Smooth muscle cell (in vitro differentiated cells): ENCODE data around the gene GJD3. TPM values are rescaled to one million over a fixed set of nuclear protein-coding genes. Genes with fewer than 3 reads are reported as not detected.
"Not testable (repeated sequence)": the region's sequence is repeated elsewhere in the genome, so short reads cannot be mapped to it uniquely, and the experiment has no call there.

Source experiments
- DNase-seq: peaks from one replicate; lab custom pipeline; 2025; ENCODE audit not compliant: unreplicated experiment; lab: John Stamatoyannopoulos, UW
- H2AFZ ChIP-seq: fragments of 200-600 bp; sonication (generic); 2 replicates; pipeline ENCODE4 v1.6.0; 2016; ENCODE audit warnings: antibody characterized with exemption, low read depth, mild to moderate bottlenecking
- H3F3A ChIP-seq: fragments of 200-600 bp; sonication (generic); 2 replicates; pipeline ENCODE4 v1.6.0; 2017; ENCODE audit warnings: antibody characterized with exemption, low read depth
- H3K27ac ChIP-seq: fragments of 200-600 bp; sonication (generic); 2 replicates; pipeline ENCODE4 v1.5.1; 2016; ENCODE audit warnings: low read depth, mild to moderate bottlenecking
- H3K27me3 ChIP-seq: fragments of 200-600 bp; sonication (generic); 2 replicates; pipeline ENCODE4 v1.6.1; 2016; ENCODE audit warnings: low read depth, mild to moderate bottlenecking
- H3K36me3 ChIP-seq: fragments of 200-600 bp; sonication (generic); 2 replicates; pipeline ENCODE4 v1.5.1; 2016; ENCODE audit warnings: low read depth
- H3K4me1 ChIP-seq: fragments of 200-600 bp; sonication (generic); 2 replicates; pipeline ENCODE4 v1.5.1; 2016; ENCODE audit warnings: low read depth
- H3K4me2 ChIP-seq: fragments of 200-600 bp; sonication (generic); 2 replicates; pipeline ENCODE4 v1.6.0; 2016; ENCODE audit warnings: mild to moderate bottlenecking
- H3K4me3 ChIP-seq: fragments of 200-600 bp; sonication (generic); 2 replicates; pipeline ENCODE4 v1.5.1; 2016; ENCODE audit warnings: mild to moderate bottlenecking
- H3K79me2 ChIP-seq: fragments of 200-600 bp; sonication (generic); 2 replicates; pipeline ENCODE4 v1.6.0; 2016; ENCODE audit warnings: low read depth, mild to moderate bottlenecking
- H3K9ac ChIP-seq: fragments of 200-600 bp; sonication (generic); 2 replicates; pipeline ENCODE4 v1.6.0; 2016; ENCODE audit warnings: low read depth
- H3K9me3 ChIP-seq: fragments of 200-600 bp; sonication (generic); replicated peaks from 2 replicates; pipeline ENCODE4 v1.5.1; 2016; ENCODE audit warnings: low read depth
- H4K20me1 ChIP-seq: fragments of 200-600 bp; sonication (generic); 2 replicates; pipeline ENCODE4 v1.6.0; 2016; ENCODE audit warnings: low read depth
- WGBS: methylation state at CpG from one replicate; pipeline ENCODE4 v1.1.7; 2016; ENCODE audit warnings: low lambda C conversion rate; 5-methylcytosine and 5-hydroxymethylcytosine counted together
- polyA plus RNA-seq: library from polyadenylated mRNA; unstranded; fragments of >200 nt; fragmentation: Nextera tagmentation; extraction: Ambion mirVana; gene quantifications from 2 replicates; pipeline ENCODE4 v1.2.1, GENCODE V29; 2016
- total RNA-seq: library from RNA; depleted of rRNA; stranded (reverse); fragments of >200 nt; gene quantifications from 2 replicates; pipeline ENCODE4 v1.2.3, GENCODE V29; 2014
- TF ChIP-seq, protein P1 (sequence below): fragments of 200-600 bp; sonication (generic); IDR thresholded peaks from 2 replicates; pipeline ENCODE4 v1.5.1; 2017; ENCODE audit warnings: borderline replicate concordance, mild to moderate bottlenecking, antibody characterized with exemption; ENCODE audit not compliant: insufficient read depth, poor library complexity, severe bottlenecking

GJD3 gene
- total and polyA plus RNA-seq, 2 experiments from 2014 or later = 0.30 TPM; not detected in 1

DNA sequence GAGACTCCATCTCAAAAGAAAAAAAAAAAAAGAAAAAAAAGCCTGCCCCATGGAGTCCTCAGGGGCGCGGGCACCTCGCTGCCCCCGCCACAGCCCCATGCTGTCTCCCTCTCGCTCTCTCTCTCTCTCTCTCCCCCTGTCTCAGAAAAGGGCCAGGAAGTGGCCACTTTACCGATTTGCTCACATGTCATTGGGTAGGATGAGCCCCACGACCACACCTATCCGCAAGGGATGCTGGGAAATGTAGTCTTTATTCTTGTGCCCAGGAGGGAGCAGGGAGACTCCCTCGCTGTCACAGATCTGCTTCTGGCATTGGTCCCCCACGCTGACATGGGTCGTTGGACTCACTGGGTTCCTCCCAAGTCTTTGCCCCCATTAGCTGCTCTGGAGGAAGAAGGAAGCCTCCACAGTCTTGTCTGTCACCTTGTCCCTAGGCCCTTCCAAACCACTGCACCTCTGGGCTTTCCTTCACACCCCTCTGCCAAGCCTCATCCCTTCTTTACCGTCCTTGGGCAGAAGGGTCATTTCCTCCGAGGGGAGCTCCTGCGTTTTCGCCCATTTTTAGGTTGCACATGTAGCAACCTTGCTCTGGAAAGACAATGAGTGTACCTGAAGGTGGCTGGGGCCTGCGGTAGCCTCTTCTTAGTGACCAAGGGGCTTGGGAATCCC is 6.9 kb upstream of the GJD3 start:
- Histone ChIP-seq H3K9ac (no peak overlapping the region), H3K79me2 (no peaks in the 10 kb centered on the region), H3K4me2 (no peak overlapping the region), H3K36me3 (no peaks in the 10 kb centered on the region), H3K27ac (no peak overlapping the region), H2AFZ (no peak overlapping the region), H3K27me3 (no peaks in the 10 kb centered on the region), H3K4me3 (no peak overlapping the region), H3F3A (no peaks in the 10 kb centered on the region), H4K20me1 (no peaks in the 10 kb centered on the region), H3K9me3 (no peaks in the 10 kb centered on the region), H3K4me1 (no peaks in the 10 kb centered on the region)
- WGBS = 81% methylated on average over 16 of the region's 16 CpGs
- DNase-seq = no peak
- TF ChIP-seq, protein P1, sequence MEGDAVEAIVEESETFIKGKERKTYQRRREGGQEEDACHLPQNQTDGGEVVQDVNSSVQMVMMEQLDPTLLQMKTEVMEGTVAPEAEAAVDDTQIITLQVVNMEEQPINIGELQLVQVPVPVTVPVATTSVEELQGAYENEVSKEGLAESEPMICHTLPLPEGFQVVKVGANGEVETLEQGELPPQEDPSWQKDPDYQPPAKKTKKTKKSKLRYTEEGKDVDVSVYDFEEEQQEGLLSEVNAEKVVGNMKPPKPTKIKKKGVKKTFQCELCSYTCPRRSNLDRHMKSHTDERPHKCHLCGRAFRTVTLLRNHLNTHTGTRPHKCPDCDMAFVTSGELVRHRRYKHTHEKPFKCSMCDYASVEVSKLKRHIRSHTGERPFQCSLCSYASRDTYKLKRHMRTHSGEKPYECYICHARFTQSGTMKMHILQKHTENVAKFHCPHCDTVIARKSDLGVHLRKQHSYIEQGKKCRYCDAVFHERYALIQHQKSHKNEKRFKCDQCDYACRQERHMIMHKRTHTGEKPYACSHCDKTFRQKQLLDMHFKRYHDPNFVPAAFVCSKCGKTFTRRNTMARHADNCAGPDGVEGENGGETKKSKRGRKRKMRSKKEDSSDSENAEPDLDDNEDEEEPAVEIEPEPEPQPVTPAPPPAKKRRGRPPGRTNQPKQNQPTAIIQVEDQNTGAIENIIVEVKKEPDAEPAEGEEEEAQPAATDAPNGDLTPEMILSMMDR = no peak

DNA sequence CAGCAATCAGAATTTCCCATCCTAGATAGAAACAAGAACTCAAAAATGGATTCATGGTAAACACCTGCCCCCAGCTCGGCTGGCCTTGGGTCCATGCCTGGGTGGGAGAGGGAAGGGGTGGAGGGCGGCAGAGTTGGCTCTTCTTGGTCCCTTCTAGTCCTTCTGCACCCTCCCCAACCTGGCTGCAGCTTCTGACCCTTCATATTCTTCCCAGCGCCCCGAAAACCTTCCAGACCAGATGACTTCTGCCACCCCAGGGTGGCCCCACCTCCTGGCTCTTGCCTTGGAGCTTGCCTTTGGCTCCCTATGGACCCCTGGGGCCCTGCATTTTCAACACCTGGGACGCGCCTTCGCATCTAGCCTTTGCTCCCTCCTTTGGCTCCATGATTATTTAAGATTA is 5.4 kb upstream of the GJD3 start:
- H3K27ac ChIP-seq = no peak overlapping the region
- no peak for DNase-seq
- H4K20me1 ChIP-seq = no peaks in the 10 kb centered on the region
- H3K9me3 ChIP-seq = no peaks in the 10 kb centered on the region
- H3F3A ChIP-seq = no peaks in the 10 kb centered on the region
- TF ChIP-seq, protein P1 = no peak
- no peaks in the 10 kb centered on the region for H3K4me1 ChIP-seq
- no peaks in the 10 kb centered on the region for H3K36me3 ChIP-seq
- 98% methylated on average over 7 of the region's 7 CpGs for WGBS
- H3K27me3 ChIP-seq = no peaks in the 10 kb centered on the region
- H3K4me2 ChIP-seq = no peak overlapping the region
- no peak overlapping the region for H2AFZ ChIP-seq
- H3K9ac ChIP-seq = no peak overlapping the region
- no peaks in the 10 kb centered on the region for H3K79me2 ChIP-seq
- H3K4me3 ChIP-seq = no peak overlapping the region

DNA sequence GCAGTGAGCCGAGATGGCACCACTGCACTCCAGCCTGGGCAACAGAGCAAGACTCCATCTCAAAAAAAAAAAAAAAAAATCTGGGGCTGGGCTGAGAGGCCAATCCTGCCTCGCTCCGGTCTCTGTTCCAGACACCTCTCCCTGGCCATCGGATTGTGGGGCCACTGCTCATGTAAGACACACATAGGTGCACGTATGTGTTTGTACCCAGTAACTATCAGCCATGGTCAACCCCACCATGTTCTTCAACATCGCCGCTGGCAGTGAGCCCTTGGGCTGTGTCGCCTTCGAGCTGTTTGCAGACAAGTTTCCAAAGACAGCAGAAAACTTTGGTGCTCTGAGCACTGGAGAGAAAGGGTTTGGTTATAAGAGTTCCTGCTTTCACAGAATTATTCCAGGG is 3.2 kb upstream of the GJD3 start:
- H3K4me3 ChIP-seq, H3K9ac ChIP-seq, H3K4me2 ChIP-seq, H3F3A ChIP-seq, H3K79me2 ChIP-seq, H3K27ac ChIP-seq, H2AFZ ChIP-seq, H3K9me3 ChIP-seq, H4K20me1 ChIP-seq, H3K4me1 ChIP-seq, DNase-seq, H3K36me3 ChIP-seq: not testable (repeated sequence)
- H3K27me3 ChIP-seq = peaks cover 10% of the 10 kb centered on the region
- 94% methylated on average over 8 of the region's 9 CpGs for WGBS

DNA sequence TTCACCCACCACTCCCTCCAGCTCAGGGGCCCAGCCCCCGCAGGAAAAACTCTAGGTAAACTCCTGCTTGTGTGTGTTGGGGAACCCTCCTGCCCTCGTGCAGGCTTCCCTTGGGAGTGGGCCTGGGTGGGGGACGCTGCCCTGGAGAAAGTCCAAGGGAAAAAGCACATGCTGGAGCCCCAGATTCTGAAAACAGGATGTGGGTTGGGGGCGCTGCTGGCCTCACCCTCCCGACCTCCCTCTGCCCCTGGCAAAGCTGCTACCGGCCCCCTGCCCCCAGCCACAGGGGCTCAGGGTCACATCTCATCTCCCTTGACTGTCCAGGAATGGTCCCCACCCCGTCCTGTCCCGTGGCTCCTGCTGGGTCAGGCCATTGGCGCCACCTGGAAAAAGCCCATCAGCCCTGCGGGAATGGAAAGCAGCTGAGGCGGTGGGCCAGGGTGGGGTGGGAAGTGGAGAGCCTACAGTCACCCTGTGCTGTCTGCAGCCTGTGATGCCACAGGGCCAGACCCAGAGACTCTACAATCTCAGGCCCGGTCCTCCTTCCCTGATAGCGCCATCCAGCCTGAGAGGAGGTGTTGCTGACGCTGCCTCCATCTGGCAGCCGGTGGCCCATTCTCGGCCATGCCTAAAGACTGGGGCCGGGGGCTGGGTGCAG is 2.5 kb upstream of the GJD3 start:
- TF ChIP-seq, protein P1 = no peak
- peaks cover 12% of the 10 kb centered on the region for H3K27me3 ChIP-seq
- no peak overlapping the region for H3K4me2 ChIP-seq
- H2AFZ ChIP-seq = no peak overlapping the region
- no peaks in the 10 kb centered on the region for H3F3A ChIP-seq
- peaks cover 4% of the 10 kb centered on the region for H3K4me1 ChIP-seq
- no peak overlapping the region for H3K9ac ChIP-seq
- 87% methylated on average over 16 of the region's 17 CpGs for WGBS
- no peaks in the 10 kb centered on the region for H4K20me1 ChIP-seq
- no peaks in the 10 kb centered on the region for H3K9me3 ChIP-seq
- H3K27ac ChIP-seq = no peak overlapping the region
- DNase-seq = no peak
- H3K4me3 ChIP-seq = no peak overlapping the region
- no peaks in the 10 kb centered on the region for H3K79me2 ChIP-seq
- H3K36me3 ChIP-seq = no peaks in the 10 kb centered on the region
